Nephron progenitor cell (in vitro differentiated cells): Measurements from ENCODE around the gene DDIT4.

Experiments used
- DNase-seq: peaks from one replicate; pipeline ENCODE4 v3.0.0; 2021
- H3K27ac Mint-ChIP-seq: 2 replicates; pipeline ENCODE4 v1.8.0; 2021; ENCODE audit warnings: mild to moderate bottlenecking, moderate library complexity, mixed read lengths
- H3K27me3 Mint-ChIP-seq: 2 replicates; pipeline ENCODE4 v1.8.0; 2021; ENCODE audit warnings: mild to moderate bottlenecking, low read depth, mixed read lengths; ENCODE audit not compliant: poor library complexity
- H3K36me3 Mint-ChIP-seq: 2 replicates; pipeline ENCODE4 v1.8.0; 2021; ENCODE audit warnings: low read depth, mixed read lengths
- H3K4me1 Mint-ChIP-seq: 2 replicates; pipeline ENCODE4 v1.8.0; 2021; ENCODE audit warnings: mixed read lengths
- H3K4me3 Mint-ChIP-seq: 2 replicates; pipeline ENCODE4 v1.8.0; 2021; ENCODE audit warnings: mild to moderate bottlenecking, moderate library complexity, mixed read lengths
- H3K9me3 Mint-ChIP-seq: 2 replicates; pipeline ENCODE4 v1.8.0; 2021; ENCODE audit warnings: mild to moderate bottlenecking, moderate library complexity, mixed read lengths
- CTCF ChIP-seq: fragments of 200-600 bp; sonication (generic); IDR thresholded peaks from 2 replicates; pipeline ENCODE4 v1.5.0; 2021; ENCODE audit warnings: antibody characterized with exemption

Gene DDIT4

GRCh38 chr10:72308320-72308987 is 34.7 kb downstream of the DDIT4 start:
- Mint-ChIP-seq H3K27ac (no peak overlapping the region), H3K9me3 (no peaks in the 10 kb centered on the region)
- no peak for TF ChIP-seq CTCF

GRCh38 chr10:72309290-72310240 is 35.8 kb downstream of the DDIT4 start:
- H3K4me3 Mint-ChIP-seq, result no peak overlapping the region
- H3K9me3 Mint-ChIP-seq, result no peaks in the 10 kb centered on the region
- no peaks in the 10 kb centered on the region for H3K27me3 Mint-ChIP-seq
- H3K4me1 Mint-ChIP-seq, result peaks cover 53% of the 10 kb centered on the region
- DNase-seq, result no peak
- H3K27ac Mint-ChIP-seq, result peak overlapping the region; percentile 37
- no peaks in the 10 kb centered on the region for H3K36me3 Mint-ChIP-seq
- no peak for TF ChIP-seq CTCF

More at GRCh38 chr10:72308320-72308987, 34.7 kb downstream of the DDIT4 start:
- Mint-ChIP-seq H3K4me3 (no peak overlapping the region), H3K4me1 (peaks cover 60% of the 10 kb centered on the region), H3K27me3 (peaks cover 4% of the 10 kb centered on the region), H3K36me3 (no peaks in the 10 kb centered on the region)
- DNase-seq, result no peak

- TF ChIP-seq CTCF, result no peak
- H3K27ac Mint-ChIP-seq, result no peak overlapping the region
- peaks cover 54% of the 10 kb centered on the region for H3K4me1 Mint-ChIP-seq
- no peak for DNase-seq
- H3K4me3 Mint-ChIP-seq, result peak overlapping the region; percentile 12
- peaks cover under 1% of the 10 kb centered on the region for H3K27me3 Mint-ChIP-seq
- H3K36me3 Mint-ChIP-seq, result no peaks in the 10 kb centered on the region
- H3K9me3 Mint-ChIP-seq, result no peaks in the 10 kb centered on the region
Observed at GRCh38 chr10:72310241-72310633, 36.5 kb downstream of the DDIT4 start.

- no peak for TF ChIP-seq CTCF
- Mint-ChIP-seq H3K9me3 (no peaks in the 10 kb centered on the region), H3K36me3 (no peaks in the 10 kb centered on the region), H3K4me3 (peak overlapping the region; percentile 12), H3K27me3 (peaks cover 4% of the 10 kb centered on the region), H3K27ac (no peak overlapping the region), H3K4me1 (peaks cover 54% of the 10 kb centered on the region)
- DNase-seq, result no peak
Observed at GRCh38 chr10:72310636-72311035, 36.9 kb downstream of the DDIT4 start.

- TF ChIP-seq CTCF, result no peak
- H3K9me3 Mint-ChIP-seq, result no peaks in the 10 kb centered on the region
- no peak overlapping the region for H3K4me3 Mint-ChIP-seq
- DNase-seq, result no peak
- no peaks in the 10 kb centered on the region for H3K36me3 Mint-ChIP-seq
- H3K4me1 Mint-ChIP-seq, result peaks cover 62% of the 10 kb centered on the region
- H3K27ac Mint-ChIP-seq, result no peak overlapping the region
- H3K27me3 Mint-ChIP-seq, result peaks cover 5% of the 10 kb centered on the region
Observed at GRCh38 chr10:72311667-72312066, 37.9 kb downstream of the DDIT4 start.
